Transverse colon (tissue), 4 donors: ENCODE results near the gene RAB3D. TPM values are rescaled to one million over a fixed set of nuclear protein-coding genes. Genes with fewer than 3 reads are reported as not detected.

Experiments used
- DNase-seq: peaks from one replicate; pipeline ENCODE4 v3.0.0-alpha.2; 2019
- H3K27ac ChIP-seq, 4 donors: fragments of 200-600 bp; sonication (generic); 2 replicates each; pipeline ENCODE4 v1.5.1; 2016 to 2018; ENCODE audit warnings: inconsistent platforms in 4 of 4
- H3K27me3 ChIP-seq: fragments of 200-600 bp; sonication (generic); 2 replicates; pipeline ENCODE4 v1.5.1; 2017; ENCODE audit warnings: inconsistent platforms
- H3K36me3 ChIP-seq, 4 donors: fragments of 200-600 bp; sonication (generic); 2 replicates each; pipeline ENCODE4 v1.5.1; 2017 to 2019; ENCODE audit warnings: inconsistent platforms in 4 of 4
- H3K4me1 ChIP-seq, 4 donors: fragments of 200-600 bp; sonication (generic); 2 replicates each; pipeline ENCODE4 v1.5.1; 2017 to 2020; ENCODE audit warnings: inconsistent platforms in 4 of 4
- H3K4me3 ChIP-seq, 4 donors: fragments of 200-600 bp; sonication (generic); 1 replicate in 1 of 4; 2 replicates in 3 of 4; pipeline versions ENCODE4 v1.5.1 to v1.6.1; 2017 to 2019; ENCODE audit warnings: inconsistent platforms in 4 of 4
- H3K9me3 ChIP-seq, 2 donors: fragments of 200-600 bp; sonication (generic); 2 replicates each; pipeline ENCODE4 v1.5.1; 2017 to 2019; ENCODE audit warnings: inconsistent platforms in 2 of 2
- CTCF ChIP-seq, 5 experiments: fragments of 200-600 bp in 3 of 5; fragments of 450-650 bp in 2 of 5; sonication (generic) in 3 of 5; IDR thresholded peaks; 1 replicate in 2 of 5; 2 replicates in 3 of 5; pipeline ENCODE4 v1.5.1; 2016 to 2017; ENCODE audit warnings: antibody characterized with exemption in 5 of 5, inconsistent platforms in 3 of 5, mild to moderate bottlenecking in 2 of 5, moderate library complexity in 1 of 5
- EP300 ChIP-seq: sonication (generic); formaldehyde crosslinking; IDR thresholded peaks from one replicate; pipeline ENCODE4 v1.6.1; 2017; ENCODE audit warnings: antibody characterized with exemption, low read depth
- POLR2A ChIP-seq: fragments of 450-650 bp; IDR thresholded peaks from one replicate; pipeline ENCODE4 v1.6.1; 2016; ENCODE audit warnings: antibody characterized with exemption, mild to moderate bottlenecking, moderate library complexity
- POLR2AphosphoS5 ChIP-seq, 3 donors: sonication (generic); formaldehyde crosslinking; IDR thresholded peaks; one replicate each; pipeline ENCODE4 v1.6.1; 2016; ENCODE audit warnings: antibody characterized with exemption in 3 of 3
- WGBS, 2 donors: methylation state at CpG; one replicate each; pipeline ENCODE4 v1.1.5; 2018; ENCODE audit warnings: low coverage in 1 of 2; 5-methylcytosine and 5-hydroxymethylcytosine counted together
- in situ Hi-C, 4 donors: fragments of 200-750 bp; cut with MboI; loops; one replicate each; pipeline versions ENCODE4 v1.15.0 to v1.15.1; 2017; ENCODE audit warnings: low sequenced_read_pairs in 3 of 4, low pct_ligation_motif_present in 1 of 4, low pct_unique_long_range_greater_than_20kb in 1 of 4
- intact Hi-C: fragments of 100-400 bp; cut with DNase I; formaldehyde crosslinking; loops from one replicate; pipeline ENCODE4 v1.15.1; 2023; ENCODE audit warnings: low total_unique reads
- total RNA-seq, 4 donors: library from RNA; depleted of rRNA; stranded (reverse); fragments of >200 nt; gene quantifications; one replicate each; pipeline ENCODE4 v1.1.0, GENCODE V29; 2016

RAB3D gene
- total RNA-seq, 4 donors from 2014 or later = 16.5 to 41.1 (median 18.6) TPM

- DNase-seq = peak; percentile 39
- H3K4me3 ChIP-seq = no peak overlapping the region
- TF ChIP-seq CTCF (IDR thresholded peaks at IDR 0.05) = peak; percentile 33 to 49 (median 45)
- no peak for TF ChIP-seq POLR2A
- peak overlapping the region; percentile 47 to 97 (median 72) for H3K27ac ChIP-seq
- intact Hi-C loops (no loop called here), in situ Hi-C loops (loop anchor here in 2 of 4 donors (10.0 to 25.0 kb wide), 2 partner anchors 56 to 109 kb away; partner anchors contain the start of genes ELAVL3 (in 1 of the 2), ODAD3 (in 1 of the 2) and PRKCSH (in 1 of the 2))
- 54% methylated on average over 8 of the region's 8 CpGs; no CpG with 5 or more reads in 1 of the 2 donors for WGBS, 2 donors
- H3K27me3 ChIP-seq = peaks cover 12% of the 10 kb centered on the region
- no peaks in the 10 kb centered on the region for H3K9me3 ChIP-seq
- H3K4me1 ChIP-seq = peaks cover 34 to 69% (median 59%) of the 10 kb centered on the region in 4 donors
- H3K36me3 ChIP-seq = no peaks in the 10 kb centered on the region
These were observed 39.1 kb upstream of the RAB3D start for GRCh38 chr19:11378319-11379189.

GRCh38 chr19:11377756-11378155 is 38.3 kb upstream of the RAB3D start:
- WGBS, 2 donors = 93 to 100% methylated on average over 1 to 3 of the region's 3 CpGs
- peak overlapping the region; percentile 47 to 97 (median 72) for H3K27ac ChIP-seq
- TF ChIP-seq POLR2A = no peak
- TF ChIP-seq POLR2AphosphoS5 (IDR thresholded peaks at IDR 0.05) = no peak
- TF ChIP-seq EP300 = no peak
- no peak for TF ChIP-seq CTCF (IDR thresholded peaks at IDR 0.05)
- intact Hi-C loops (no loop called here), in situ Hi-C loops (loop anchor here in 2 of 4 donors (10.0 to 25.0 kb wide), 2 partner anchors 57 to 110 kb away; partner anchors contain the start of genes ELAVL3 (in 1 of the 2), ODAD3 (in 1 of the 2) and PRKCSH (in 1 of the 2))
- peaks cover 29 to 61% (median 51%) of the 10 kb centered on the region in 4 donors for H3K4me1 ChIP-seq
- H3K9me3 ChIP-seq = no peaks in the 10 kb centered on the region
- no peak for DNase-seq
- no peaks in the 10 kb centered on the region for H3K36me3 ChIP-seq
- no peak overlapping the region for H3K4me3 ChIP-seq
- peaks cover 4% of the 10 kb centered on the region for H3K27me3 ChIP-seq

GRCh38 chr19:11377237-11377636 is 37.8 kb upstream of the RAB3D start:
- no peaks in the 10 kb centered on the region for H3K36me3 ChIP-seq
- H3K4me1 ChIP-seq = peaks cover 29 to 58% (median 49%) of the 10 kb centered on the region in 4 donors
- no peak overlapping the region for H3K4me3 ChIP-seq
- no peaks in the 10 kb centered on the region for H3K9me3 ChIP-seq
- TF ChIP-seq POLR2AphosphoS5 (IDR thresholded peaks at IDR 0.05) = no peak
- no peak for TF ChIP-seq CTCF (IDR thresholded peaks at IDR 0.05)
- no peak for TF ChIP-seq POLR2A
- TF ChIP-seq EP300 = no peak
- peak; percentile 48 for DNase-seq
- peak overlapping the region; percentile 47 to 97 (median 72) for H3K27ac ChIP-seq
- intact Hi-C loops = no loop called here
- in situ Hi-C loops = loop anchor here in 2 of 4 donors (10.0 to 25.0 kb wide), 2 partner anchors 58 to 110 kb away; partner anchors contain the start of genes ELAVL3 (in 1 of the 2), ODAD3 (in 1 of the 2) and PRKCSH (in 1 of the 2)
- no peaks in the 10 kb centered on the region for H3K27me3 ChIP-seq
